H9 (cell line): ENCODE results near the gene SCUBE1. TPM values are rescaled to one million over a fixed set of nuclear protein-coding genes. Genes with fewer than 3 reads are reported as not detected.

Experiments used
- DNase-seq: peaks from one replicate; pipeline ENCODE4 v3.0.0-alpha.2; 2017
- H2AFZ ChIP-seq: one replicate; pipeline ENCODE4 v1.6.1; 2013; ENCODE audit warnings: mild to moderate bottlenecking, low read length, control low read depth, moderate library complexity
- H2AK5ac ChIP-seq: 2 replicates; pipeline ENCODE4 v1.6.1; 2013; ENCODE audit warnings: low read length, control low read depth, mixed read lengths; ENCODE audit not compliant: insufficient read length
- H2BK120ac ChIP-seq: one replicate; pipeline ENCODE4 v1.6.1; 2013; ENCODE audit warnings: low read depth, mild to moderate bottlenecking, low read length, control low read depth, inconsistent platforms; ENCODE audit not compliant: poor library complexity, severe bottlenecking
- H2BK12ac ChIP-seq: 2 replicates; pipeline ENCODE4 v1.6.1; 2013; ENCODE audit warnings: low read length, control low read depth, mixed read lengths, low read depth; ENCODE audit not compliant: insufficient read length
- H2BK15ac ChIP-seq: 2 replicates; pipeline ENCODE4 v1.6.1; 2013; ENCODE audit warnings: low read depth, low read length, control low read depth
- H2BK20ac ChIP-seq: one replicate; pipeline ENCODE4 v1.6.1; 2013; ENCODE audit warnings: low read depth, mild to moderate bottlenecking, low read length, control low read depth, inconsistent platforms; ENCODE audit not compliant: poor library complexity, severe bottlenecking
- H2BK5ac ChIP-seq: 2 replicates; pipeline ENCODE4 v1.6.1; 2013; ENCODE audit warnings: low read length, control low read depth, mixed read lengths; ENCODE audit not compliant: insufficient read length
- H3K14ac ChIP-seq: 2 replicates; pipeline ENCODE4 v1.6.1; 2013; ENCODE audit warnings: low read length, control low read depth; ENCODE audit not compliant: insufficient read depth
- H3K18ac ChIP-seq: 2 replicates; pipeline ENCODE4 v1.6.1; 2013; ENCODE audit warnings: low read depth, mild to moderate bottlenecking, mixed read lengths, low read length, control low read depth; ENCODE audit not compliant: insufficient read length
- H3K23ac ChIP-seq: 2 replicates; pipeline ENCODE4 v1.6.1; 2013; ENCODE audit warnings: low read length, control low read depth, mixed read lengths, low read depth; ENCODE audit not compliant: insufficient read length
- H3K23me2 ChIP-seq: 2 replicates; pipeline ENCODE4 v1.6.1; 2013; ENCODE audit warnings: low read depth, mild to moderate bottlenecking, mixed read lengths, low read length, control low read depth; ENCODE audit not compliant: insufficient read length, poor library complexity, severe bottlenecking
- H3K27ac ChIP-seq: 2 replicates; pipeline ENCODE4 v1.5.1; 2013; ENCODE audit warnings: low read length, control low read depth, mixed read lengths, low read depth; ENCODE audit not compliant: insufficient read length
- H3K27me3 ChIP-seq: 2 replicates; pipeline ENCODE4 v1.6.1; 2013; ENCODE audit warnings: low read length, control low read depth, inconsistent platforms; ENCODE audit not compliant: insufficient read depth
- H3K4ac ChIP-seq: 2 replicates; pipeline ENCODE4 v1.6.1; 2013; ENCODE audit warnings: low read depth, mild to moderate bottlenecking, control low read depth, inconsistent platforms, low read length, moderate library complexity
- H3K4me1 ChIP-seq: 2 replicates; pipeline ENCODE4 v1.6.1; 2013; ENCODE audit warnings: low read length, control low read depth, inconsistent platforms; ENCODE audit not compliant: insufficient read depth
- H3K4me2 ChIP-seq: 2 replicates; pipeline ENCODE4 v1.6.1; 2013; ENCODE audit warnings: low read length, control low read depth, mixed read lengths; ENCODE audit not compliant: insufficient read length, insufficient read depth
- H3K56ac ChIP-seq: 2 replicates; pipeline ENCODE4 v1.6.1; 2013; ENCODE audit warnings: low read depth, mild to moderate bottlenecking, mixed read lengths, low read length, control low read depth; ENCODE audit not compliant: insufficient read length
- H3K79me1 ChIP-seq: 2 replicates; pipeline ENCODE4 v1.6.1; 2013; ENCODE audit warnings: low read depth, mild to moderate bottlenecking, moderate library complexity, low read length, control low read depth, inconsistent platforms; ENCODE audit not compliant: insufficient read depth, poor library complexity, severe bottlenecking
- H3K79me2 ChIP-seq: 2 replicates; pipeline ENCODE4 v1.6.1; 2013; ENCODE audit warnings: low read length, control low read depth, inconsistent platforms; ENCODE audit not compliant: insufficient read depth
- H3K9ac ChIP-seq: 2 replicates; pipeline ENCODE4 v1.6.1; 2013; ENCODE audit warnings: low read length, control low read depth, mixed read lengths; ENCODE audit not compliant: insufficient read length; ENCODE audit errors: extremely low read depth
- H3K9me3 ChIP-seq: one replicate; pipeline ENCODE4 v1.6.1; 2013; ENCODE audit warnings: low read depth, low read length, inconsistent platforms; ENCODE audit not compliant: control insufficient read depth
- H3T11ph ChIP-seq: one replicate; pipeline ENCODE4 v1.6.1; 2013; ENCODE audit warnings: mild to moderate bottlenecking, low read length, control low read depth, inconsistent platforms
- H4K20me1 ChIP-seq: one replicate; pipeline ENCODE4 v1.6.1; 2013; ENCODE audit not compliant: control insufficient read depth, insufficient read length, insufficient read depth
- H4K5ac ChIP-seq: 2 replicates; pipeline ENCODE4 v1.6.1; 2013; ENCODE audit warnings: low read depth, mild to moderate bottlenecking, mixed read lengths, low read length, control low read depth; ENCODE audit not compliant: insufficient read length
- H4K8ac ChIP-seq: replicated peaks from 2 replicates; pipeline ENCODE4 v1.6.1; 2013; ENCODE audit warnings: low read length, control low read depth, mixed read lengths, low read depth; ENCODE audit not compliant: insufficient read length
- H4K91ac ChIP-seq: 2 replicates; pipeline ENCODE4 v1.6.1; 2013; ENCODE audit warnings: low read depth, mild to moderate bottlenecking, moderate library complexity, mixed read lengths, low read length, control low read depth; ENCODE audit not compliant: insufficient read length
- H3K27ac Mint-ChIP-seq, 3 experiments: 2 replicates in 2 of 3; 3 replicates in 1 of 3; pipeline ENCODE4 v1.8.0; 2020 to 2021; ENCODE audit warnings: mixed read lengths in 3 of 3, mild to moderate bottlenecking in 1 of 3, moderate library complexity in 1 of 3
- H3K27me3 Mint-ChIP-seq: 2 replicates; pipeline ENCODE4 v1.8.0; 2021; ENCODE audit warnings: low read depth, mild to moderate bottlenecking, moderate library complexity, mixed read lengths
- H3K36me3 Mint-ChIP-seq, 3 experiments: 2 replicates in 2 of 3; 3 replicates in 1 of 3; pipeline ENCODE4 v1.8.0; 2020 to 2021; ENCODE audit warnings: low read depth in 3 of 3, mixed read lengths in 3 of 3; ENCODE audit not compliant: insufficient read depth in 1 of 3
- H3K4me1 Mint-ChIP-seq, 2 experiments: 2 replicates each; pipeline ENCODE4 v1.8.0; 2020; ENCODE audit warnings: mixed read lengths in 2 of 2
- H3K4me3 Mint-ChIP-seq, 2 experiments: 2 replicates in 1 of 2; 3 replicates in 1 of 2; pipeline ENCODE4 v1.8.0; 2020 to 2021; ENCODE audit warnings: mild to moderate bottlenecking in 2 of 2, mixed read lengths in 2 of 2, moderate library complexity in 1 of 2
- H3K9me3 Mint-ChIP-seq, 2 experiments: 2 replicates in 1 of 2; 3 replicates in 1 of 2; pipeline ENCODE4 v1.8.0; 2020; ENCODE audit warnings: mild to moderate bottlenecking in 2 of 2, mixed read lengths in 2 of 2, moderate library complexity in 1 of 2
- CTCF ChIP-seq: fragments of 200-600 bp; sonication (generic); conservative IDR thresholded peaks from 3 replicates; pipeline ENCODE4 v1.8.0; 2021; ENCODE audit warnings: antibody characterized with exemption, mild to moderate bottlenecking
- WGBS: extraction: QIAGEN DNeasy Blood & Tissue Kit; methylation state at CpG from one replicate; pipeline ENCODE4 v1.1.7; 2013; ENCODE audit warnings: missing lambda C conversion rate, low lambda C conversion rate, mixed read lengths; ENCODE audit not compliant: insufficient read length; ENCODE audit errors: extremely low coverage; 5-methylcytosine and 5-hydroxymethylcytosine counted together
- total RNA-seq: library from RNA; stranded (reverse); gene quantifications from 2 replicates; pipeline ENCODE4 v1.2.1, GENCODE V29; 2021

The SCUBE1 gene
- total RNA-seq, 1 experiment from 2014 or later = 1.2 TPM

GRCh38 chr22:43351966-43352345, 8.8 kb upstream of the SCUBE1 start:
- Histone ChIP-seq H3K14ac (no peak overlapping the region), H3K79me1 (no peaks in the 10 kb centered on the region), H3T11ph (no peak overlapping the region), H3K9ac (no peak overlapping the region), H2BK12ac (no peak overlapping the region), H2BK5ac (no peak overlapping the region), H3K9me3 (no peaks in the 10 kb centered on the region), H2BK120ac (no peak overlapping the region), H3K4me2 (no peak overlapping the region), H4K5ac (no peak overlapping the region), H2BK15ac (no peak overlapping the region), H3K4me1 (no peaks in the 10 kb centered on the region), H3K18ac (no peak overlapping the region), H4K91ac (no peak overlapping the region), H3K56ac (no peak overlapping the region), H3K27ac (no peak overlapping the region), H3K23me2 (no peaks in the 10 kb centered on the region), H3K79me2 (no peaks in the 10 kb centered on the region), H3K27me3 (no peaks in the 10 kb centered on the region), H4K8ac (no peak overlapping the region), H4K20me1 (no peaks in the 10 kb centered on the region), H2AK5ac (no peak overlapping the region), H2BK20ac (no peak overlapping the region), H3K4ac (no peak overlapping the region), H2AFZ (no peak overlapping the region), H3K23ac (no peak overlapping the region)
- Mint-ChIP-seq H3K27ac (no peak overlapping the region), H3K4me1 (peaks cover 9 to 14% of the 10 kb centered on the region in 2 experiments), H3K27me3 (peaks cover 14% of the 10 kb centered on the region), H3K4me3 (no peak overlapping the region), H3K36me3 (no peaks in the 10 kb centered on the region), H3K9me3 (peaks cover 0 to 4% of the 10 kb centered on the region in 2 experiments; a peak in 3 of 5 replicates)
- no CpG with 5 or more reads among the region's 5 CpGs for WGBS
- no peak for DNase-seq
- TF ChIP-seq CTCF = no peak
